SK-N-SH (cell line): ENCODE data around the gene HEG1. TPM values are rescaled to one million over a fixed set of nuclear protein-coding genes. Genes with fewer than 3 reads are reported as not detected.

Source experiments
- CTCF ChIA-PET: fragments of 300-600, 350-600 bp; formaldehyde crosslinking; extraction: SDS; loops from one replicate; lab custom pipeline; 2021; lab: Yijun Ruan, JAX
- POLR2A ChIA-PET: fragments of 350-600 bp; sonication (Branson Sonifier 250); formaldehyde crosslinking; extraction: SDS; loops from one replicate; lab custom pipeline; 2020; ENCODE audit warnings: antibody characterized with exemption, inconsistent platforms; lab: Yijun Ruan, JAX
- DNase-seq: peaks from one replicate; pipeline ENCODE4 v3.0.0; 2012
- H2AFZ ChIP-seq: fragments of 200-600 bp; sonication (generic); 2 replicates; pipeline ENCODE4 v1.8.1; 2016; ENCODE audit warnings: antibody characterized with exemption, mild to moderate bottlenecking, low read depth
- H3F3A ChIP-seq: fragments of 200-600 bp; sonication (generic); replicated peaks from 2 replicates; pipeline ENCODE3; 2016; ENCODE audit warnings: antibody characterized with exemption, mild to moderate bottlenecking; ENCODE audit not compliant: insufficient read depth
- H3K27ac ChIP-seq, 2 experiments: fragments of 200-500 bp in 1 of 2; fragments of 200-600 bp in 1 of 2; sonication (Bioruptor generic) in 1 of 2; sonication (generic), shearing (Covaris generic) in 1 of 2; 2 replicates each; pipeline versions ENCODE4 v1.5.1 to v1.6.1; 2014 to 2016; ENCODE audit warnings: low read depth in 2 of 2, inconsistent platforms in 1 of 2, low read length in 1 of 2, mild to moderate bottlenecking in 1 of 2, mixed read lengths in 1 of 2
- H3K27me3 ChIP-seq: fragments of 200-600 bp; sonication (generic), shearing (Covaris generic); 2 replicates; pipeline ENCODE4 v1.6.1; 2016; ENCODE audit warnings: mixed run types; ENCODE audit not compliant: insufficient read depth
- H3K36me3 ChIP-seq, 2 experiments: fragments of 200-500 bp in 1 of 2; fragments of 200-600 bp in 1 of 2; sonication (Bioruptor generic) in 1 of 2; sonication (generic) in 1 of 2; replicated peaks in 1 of 2; 2 replicates each; pipeline versions ENCODE3 to v1.5.1; 2014 to 2016; ENCODE audit warnings: low read length in 1 of 2, mild to moderate bottlenecking in 1 of 2; ENCODE audit not compliant: insufficient read depth in 2 of 2, control insufficient read depth in 1 of 2
- H3K4me1 ChIP-seq, 2 experiments: fragments of 200-500 bp in 1 of 2; fragments of 200-600 bp in 1 of 2; sonication (Bioruptor generic) in 1 of 2; sonication (generic), shearing (Covaris generic) in 1 of 2; 2 replicates each; pipeline versions ENCODE4 v1.5.1 to v1.6.1; 2014 to 2016; ENCODE audit warnings: low read depth in 1 of 2, low read length in 1 of 2, mixed run types in 1 of 2; ENCODE audit not compliant: insufficient read depth in 2 of 2, control insufficient read depth in 1 of 2
- H3K4me2 ChIP-seq: fragments of 200-600 bp; sonication (generic), shearing (Covaris generic); 2 replicates; pipeline ENCODE4 v1.6.1; 2017; ENCODE audit warnings: mixed run types
- H3K4me3 ChIP-seq, 2 experiments: fragments of 200-500 bp in 1 of 2; fragments of 200-600 bp in 1 of 2; sonication (Bioruptor generic) in 1 of 2; sonication (generic), shearing (Covaris generic) in 1 of 2; 2 replicates each; pipeline versions ENCODE4 v1.5.1 to v1.8.1; 2014 to 2016; ENCODE audit warnings: low read depth in 2 of 2, inconsistent platforms in 1 of 2, low read length in 1 of 2, mild to moderate bottlenecking in 1 of 2, mixed read lengths in 1 of 2, moderate library complexity in 1 of 2
- H3K79me2 ChIP-seq: fragments of 200-600 bp; sonication (generic); 2 replicates; pipeline ENCODE4 v1.8.1; 2017; ENCODE audit warnings: mild to moderate bottlenecking; ENCODE audit not compliant: insufficient read depth
- H3K9ac ChIP-seq: fragments of 200-600 bp; sonication (generic); 2 replicates; pipeline ENCODE4 v1.6.1; 2017; ENCODE audit warnings: mixed run types
- H3K9me2 ChIP-seq: fragments of 200-600 bp; sonication (generic); 2 replicates; pipeline ENCODE4 v1.6.1; 2017; ENCODE audit warnings: mixed run types
- H3K9me3 ChIP-seq: fragments of 200-600 bp; sonication (generic); 2 replicates; pipeline ENCODE4 v1.6.1; 2017; ENCODE audit warnings: mixed run types, mild to moderate bottlenecking, moderate library complexity
- H4K20me1 ChIP-seq: fragments of 200-600 bp; sonication (generic); 2 replicates; pipeline ENCODE4 v1.6.1; 2017; ENCODE audit warnings: mild to moderate bottlenecking, mixed run types; ENCODE audit not compliant: insufficient read depth
- CTCF ChIP-seq: fragments of 200-600 bp; sonication (generic); IDR thresholded peaks from 2 replicates; pipeline ENCODE4 v1.6.1; 2017; ENCODE audit warnings: antibody characterized with exemption, mild to moderate bottlenecking, moderate library complexity
- EZH2phosphoT487 ChIP-seq: fragments of 200-600 bp; sonication (generic); IDR thresholded peaks from 2 replicates; pipeline ENCODE4 v1.6.1; 2017; ENCODE audit warnings: low read depth, mixed run types, mild to moderate bottlenecking, antibody characterized with exemption, moderate library complexity, borderline replicate concordance
- FOXM1 ChIP-seq: IDR thresholded peaks from 2 replicates; pipeline ENCODE4 v1.4.0; 2012; ENCODE audit warnings: low read depth, mild to moderate bottlenecking
- IRF3 ChIP-seq: fragments of 150-350 bp; IDR thresholded peaks from 2 replicates; pipeline ENCODE4 v1.6.1; 2016; ENCODE audit warnings: mild to moderate bottlenecking, low read depth, low read length
- MAX ChIP-seq: IDR thresholded peaks from 2 replicates; pipeline ENCODE4 v1.4.0; 2012; ENCODE audit warnings: low read depth
- MEF2A ChIP-seq: IDR thresholded peaks from 2 replicates; pipeline ENCODE4 v1.4.0; 2012; ENCODE audit warnings: low read depth, borderline replicate concordance
- NFIC ChIP-seq: IDR thresholded peaks from 2 replicates; pipeline ENCODE4 v1.4.0; 2012; ENCODE audit warnings: borderline replicate concordance
- POLR2AphosphoS5 ChIP-seq: IDR thresholded peaks from 2 replicates; pipeline ENCODE4 v1.6.1; 2012; ENCODE audit warnings: low read depth, low read length
- RCOR1 ChIP-seq: fragments of 150-350 bp; IDR thresholded peaks from 2 replicates; pipeline ENCODE4 v1.6.1; 2017; ENCODE audit warnings: antibody characterized with exemption, low read length
- RFX5 ChIP-seq: IDR thresholded peaks from 2 replicates; pipeline ENCODE4 v1.6.1; 2012; ENCODE audit warnings: mild to moderate bottlenecking, improper control_type of control experiment, low read length
- SIN3A ChIP-seq: IDR thresholded peaks from 2 replicates; pipeline ENCODE4 v1.6.1; 2012; ENCODE audit warnings: low read depth, mild to moderate bottlenecking, low read length, moderate library complexity, borderline replicate concordance
- TEAD4 ChIP-seq: IDR thresholded peaks from 2 replicates; pipeline ENCODE4 v1.4.0; 2012; ENCODE audit warnings: mild to moderate bottlenecking, borderline replicate concordance; ENCODE audit not compliant: insufficient read depth
- WGBS: methylation state at CpG from one replicate; pipeline ENCODE4 v1.1.6; 2017; ENCODE audit warnings: low lambda C conversion rate; 5-methylcytosine and 5-hydroxymethylcytosine counted together
- polyA plus RNA-seq, 3 experiments: library from polyadenylated mRNA; depleted of rRNA; stranded (reverse); fragments of >200 nt; gene quantifications; 2 replicates each; pipeline ENCODE4 v1.2.3, GENCODE V29; 2012

Gene HEG1
- polyA plus RNA-seq, 1 of the 3 experiments (the other 2 are of a cell fraction) = 27.7 TPM

DNA sequence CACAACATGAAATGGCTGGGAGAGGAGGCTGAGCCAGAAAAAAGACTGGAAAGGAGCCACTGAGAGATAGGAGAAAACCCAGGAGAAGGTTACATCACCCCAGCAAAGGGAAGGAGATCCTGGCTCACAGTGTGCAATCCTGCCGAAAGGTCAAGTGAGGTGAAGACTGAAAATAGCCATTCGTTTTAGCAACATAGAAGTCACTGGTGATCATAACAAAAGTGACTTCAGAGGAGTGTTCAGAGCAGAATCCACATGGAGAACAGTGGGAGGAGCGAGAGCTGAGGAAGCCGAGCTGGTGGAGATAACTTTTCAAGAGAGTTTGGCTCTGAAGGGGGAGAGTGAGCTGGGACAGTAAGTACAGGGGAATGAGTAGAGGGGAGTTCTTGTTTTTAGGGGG is 5.4 kb upstream of the HEG1 start:
- H3K79me2 ChIP-seq = 0 out of 2 replicates have a peak, but pooled peaks cover 3% of the 10 kb centered on the region
- no peak for TF ChIP-seq CTCF
- no peak for TF ChIP-seq MAX
- TF ChIP-seq IRF3 = no peak
- TF ChIP-seq MEF2A = no peak
- no peak for TF ChIP-seq SIN3A
- TF ChIP-seq NFIC = no peak
- no peak for TF ChIP-seq TEAD4
- no peak for TF ChIP-seq RCOR1
- ChIA-PET CTCF (no interaction called here), POLR2A (no interaction called here)
- WGBS = 91% methylated on average over 4 of the region's 4 CpGs
- H4K20me1 ChIP-seq = no peaks in the 10 kb centered on the region
- no peak for DNase-seq
- H3K9ac ChIP-seq = no peak overlapping the region
- no peak overlapping the region for H2AFZ ChIP-seq
- no peaks in the 10 kb centered on the region for H3K9me2 ChIP-seq
- peaks cover 14 to 22% of the 10 kb centered on the region in 2 experiments for H3K4me1 ChIP-seq
- no peaks in the 10 kb centered on the region for H3K9me3 ChIP-seq
- H3K36me3 ChIP-seq = no peaks in the 10 kb centered on the region
- H3K4me2 ChIP-seq = no peak overlapping the region
- peaks cover 27% of the 10 kb centered on the region for H3F3A ChIP-seq
- no peak overlapping the region for H3K27ac ChIP-seq
- H3K4me3 ChIP-seq = no peak overlapping the region
- no peaks in the 10 kb centered on the region for H3K27me3 ChIP-seq

DNA sequence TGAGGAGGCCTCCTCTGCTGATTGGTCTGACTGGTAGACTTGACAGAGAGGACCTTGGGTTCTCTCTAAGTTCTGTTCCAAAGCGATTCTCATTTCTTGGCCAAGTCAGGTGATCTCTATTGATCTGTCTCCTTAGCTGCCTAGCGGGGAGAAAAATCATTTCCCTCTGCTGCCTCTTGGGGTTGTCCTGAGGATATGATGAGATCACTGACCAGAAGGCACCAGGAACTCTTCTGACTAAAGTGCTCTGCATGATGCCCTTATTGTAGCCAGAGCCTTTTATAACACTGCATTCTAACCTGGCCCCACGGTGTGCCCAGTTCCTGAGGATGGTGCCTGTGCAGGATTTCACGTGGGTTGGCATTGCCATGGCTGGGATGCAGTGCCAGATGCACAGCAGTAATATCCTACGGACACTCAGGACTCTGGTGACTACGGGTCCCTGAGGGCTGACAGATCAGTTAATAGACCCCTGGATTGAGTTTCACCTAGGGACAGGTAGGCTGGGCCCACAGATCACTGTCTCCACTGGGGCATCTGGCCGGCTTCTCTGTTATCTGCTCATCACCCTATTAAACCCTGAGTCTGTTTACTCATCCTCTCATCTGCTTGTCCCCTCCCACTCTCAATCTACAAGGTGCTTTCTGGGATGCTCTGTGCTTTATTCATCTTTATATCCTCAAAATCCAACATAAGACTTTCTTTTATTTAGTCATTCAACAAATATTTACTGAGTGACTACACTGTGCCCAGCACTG is 3.9 kb upstream of the HEG1 start:
- Histone ChIP-seq H3K4me1 (peaks cover 14 to 22% of the 10 kb centered on the region in 2 experiments), H2AFZ (no peak overlapping the region), H3K4me3 (no peak overlapping the region), H3K79me2 (peaks cover 10% of the 10 kb centered on the region), H3K9me3 (no peaks in the 10 kb centered on the region), H3K4me2 (no peak overlapping the region), H3K27ac (no peak overlapping the region), H3K9me2 (no peaks in the 10 kb centered on the region), H3F3A (peaks cover 31% of the 10 kb centered on the region), H4K20me1 (no peaks in the 10 kb centered on the region), H3K27me3 (no peaks in the 10 kb centered on the region), H3K36me3 (no peaks in the 10 kb centered on the region), H3K9ac (no peak overlapping the region)
- TF ChIP-seq POLR2AphosphoS5 (no peak), RFX5 (no peak), FOXM1 (no peak), EZH2phosphoT487 (no peak)
- no peak for DNase-seq
- WGBS = 47% methylated on average over 4 of the region's 7 CpGs
- POLR2A ChIA-PET = no interaction called here
- CTCF ChIA-PET = no interaction called here
